IPS-20b (cell line): ENCODE results near the gene C4orf33.

Source experiments
- H3K27ac ChIP-seq: one replicate; pipeline ENCODE4 v1.5.1; 2013; ENCODE audit warnings: low read length
- H3K27me3 ChIP-seq: 2 replicates; pipeline ENCODE4 v1.6.1; 2013; ENCODE audit warnings: mild to moderate bottlenecking, low read length, inconsistent platforms; ENCODE audit not compliant: insufficient read depth
- H3K36me3 ChIP-seq: 2 replicates; pipeline ENCODE4 v1.6.1; 2013; ENCODE audit warnings: low read depth, mild to moderate bottlenecking, inconsistent platforms, low read length, moderate library complexity; ENCODE audit not compliant: insufficient read depth
- H3K4me1 ChIP-seq: 2 replicates; pipeline ENCODE4 v1.6.1; 2013; ENCODE audit warnings: mild to moderate bottlenecking, control low read depth, inconsistent platforms, low read length, moderate library complexity; ENCODE audit not compliant: insufficient read depth
- H3K4me3 ChIP-seq: 2 replicates; pipeline ENCODE4 v1.5.1; 2013; ENCODE audit warnings: mild to moderate bottlenecking, low read length, inconsistent platforms
- H3K9ac ChIP-seq: 2 replicates; pipeline ENCODE4 v1.6.1; 2013; ENCODE audit warnings: low read depth, mild to moderate bottlenecking, inconsistent platforms, low read length, moderate library complexity
- H3K9me3 ChIP-seq: 2 replicates; pipeline ENCODE4 v1.6.1; 2013; ENCODE audit warnings: mild to moderate bottlenecking, low read depth, low read length, inconsistent platforms; ENCODE audit not compliant: insufficient read depth

C4orf33 gene

DNA sequence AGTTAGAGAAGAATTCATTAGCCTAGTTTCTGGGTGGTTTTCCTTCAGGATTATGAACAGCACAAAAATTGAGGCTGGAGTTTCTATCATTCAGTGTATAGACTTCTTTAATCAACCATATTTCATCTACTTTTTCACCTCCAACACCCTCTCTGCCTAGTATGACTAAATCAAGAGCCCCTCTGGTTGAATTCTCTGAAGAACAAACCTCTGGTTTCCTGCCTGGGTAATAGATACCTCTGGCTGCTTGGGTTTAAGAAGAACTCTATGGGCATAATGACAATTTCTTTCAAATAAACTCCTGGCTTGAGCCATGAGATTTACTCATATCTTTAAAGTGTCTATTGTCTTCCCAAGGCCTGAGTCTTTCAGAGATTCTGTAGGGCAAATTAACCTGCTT, 66.5 kb downstream of the C4orf33 start:
- H3K27me3 ChIP-seq: no peaks in the 10 kb centered on the region
- H3K4me3 ChIP-seq: no peak overlapping the region
- no peak overlapping the region for H3K9ac ChIP-seq
- no peak overlapping the region for H3K27ac ChIP-seq
- H3K9me3 ChIP-seq: no peaks in the 10 kb centered on the region
- H3K36me3 ChIP-seq: no peaks in the 10 kb centered on the region
- H3K4me1 ChIP-seq: peaks cover 2% of the 10 kb centered on the region; the same call in 1 of the 2 replicates

DNA sequence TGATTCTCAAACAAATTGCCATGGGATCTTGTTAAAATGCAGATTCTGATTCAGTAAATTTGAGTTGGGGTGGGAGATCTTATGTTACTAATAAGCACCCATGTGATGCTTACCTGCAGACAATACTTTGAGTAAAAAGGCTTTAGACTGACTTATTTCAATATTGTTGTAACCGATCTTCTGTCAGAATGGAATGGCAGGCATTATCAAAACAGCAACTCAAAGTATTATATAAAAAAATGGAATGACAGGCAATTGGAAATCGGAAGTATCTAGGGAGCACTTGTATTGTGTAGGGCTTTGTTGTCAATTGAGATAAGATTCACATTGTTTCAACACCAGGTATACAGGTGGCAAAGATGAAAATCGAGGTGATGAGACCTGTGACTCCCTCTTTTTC, 67.5 kb downstream of the C4orf33 start:
- no peaks in the 10 kb centered on the region for H3K36me3 ChIP-seq

GRCh38 chr4:129164243-129164642, 68.3 kb downstream of the C4orf33 start:
- Histone ChIP-seq H3K36me3 (no peaks in the 10 kb centered on the region), H3K9me3 (no peaks in the 10 kb centered on the region), H3K4me3 (no peak overlapping the region), H3K4me1 (peaks cover 2% of the 10 kb centered on the region; the same call in 1 of the 2 replicates), H3K27ac (no peak overlapping the region), H3K9ac (no peak overlapping the region), H3K27me3 (no peaks in the 10 kb centered on the region)

More for the DNA sequence above, 67.5 kb downstream of the C4orf33 start:
- no peaks in the 10 kb centered on the region for H3K9me3 ChIP-seq
- peaks cover 2% of the 10 kb centered on the region; the same call in 1 of the 2 replicates for H3K4me1 ChIP-seq
- H3K27me3 ChIP-seq: no peaks in the 10 kb centered on the region
- H3K4me3 ChIP-seq: no peak overlapping the region
- no peak overlapping the region for H3K27ac ChIP-seq
- H3K9ac ChIP-seq: no peak overlapping the region
